ENCODE data around the gene PITPNC1.
"Not testable (repeated sequence)": the region's sequence is repeated elsewhere in the genome, so short reads cannot be mapped to it uniquely, and the experiment has no call there.

The PITPNC1 gene

DNA sequence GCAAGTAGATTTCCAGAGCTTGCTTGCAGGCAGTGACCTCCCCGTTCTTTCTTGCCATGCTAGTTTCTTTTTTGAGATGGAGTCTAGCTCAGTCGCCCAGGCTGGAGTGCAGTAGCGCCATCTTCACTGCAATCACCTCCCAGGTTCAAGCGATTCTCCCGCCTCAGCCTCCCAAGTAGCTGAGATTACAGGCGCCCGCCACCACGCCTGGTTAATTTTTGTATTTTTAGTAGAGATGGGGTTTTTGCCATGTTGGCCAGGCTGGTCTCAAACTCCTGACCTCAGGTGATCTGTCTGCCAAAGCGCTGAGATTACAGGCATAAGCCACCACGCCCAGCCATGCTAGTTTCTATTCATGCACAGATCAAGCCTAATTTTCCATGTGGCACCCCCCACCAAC is 139.5 kb downstream of the PITPNC1 start:
- not testable (repeated sequence) for H3K4me3 ChIP-seq (ENCODE audit: insufficient read depth, low read depth, low read length, poor library complexity, severe bottlenecking); H3K4me1 ChIP-seq (ENCODE audit: control insufficient read depth, insufficient read depth, low read length, poor library complexity, severe bottlenecking); H3K9me3 ChIP-seq (ENCODE audit: control insufficient read depth, low read length); H3K36me3 ChIP-seq (ENCODE audit: control insufficient read depth, insufficient read depth, low read length); DNase-seq; H3K27ac ChIP-seq (ENCODE audit: insufficient read depth, low read length, poor library complexity, severe bottlenecking); H3K27me3 ChIP-seq (replicated peaks; ENCODE audit: control insufficient read depth, insufficient read depth, low read length, poor library complexity, severe bottlenecking)

- Histone ChIP-seq H3K4me1 (ENCODE audit: control insufficient read depth, insufficient read depth, low read length, poor library complexity, severe bottlenecking) (peaks cover 6% of the 10 kb centered on the region), H3K27ac (ENCODE audit: insufficient read depth, low read length, poor library complexity, severe bottlenecking) (no peak overlapping the region), H3K4me3 (ENCODE audit: insufficient read depth, low read depth, low read length, poor library complexity, severe bottlenecking) (no peak overlapping the region), H3K9me3 (ENCODE audit: control insufficient read depth, low read length) (no peaks in the 10 kb centered on the region), H3K36me3 (ENCODE audit: control insufficient read depth, insufficient read depth, low read length) (no peaks in the 10 kb centered on the region), H3K27me3 (replicated peaks; ENCODE audit: control insufficient read depth, insufficient read depth, low read length, poor library complexity, severe bottlenecking) (no peaks in the 10 kb centered on the region)
- DNase-seq, result no peak
Observed at GRCh38 chr17:67517325-67517724, 140.2 kb downstream of the PITPNC1 start.

DNA sequence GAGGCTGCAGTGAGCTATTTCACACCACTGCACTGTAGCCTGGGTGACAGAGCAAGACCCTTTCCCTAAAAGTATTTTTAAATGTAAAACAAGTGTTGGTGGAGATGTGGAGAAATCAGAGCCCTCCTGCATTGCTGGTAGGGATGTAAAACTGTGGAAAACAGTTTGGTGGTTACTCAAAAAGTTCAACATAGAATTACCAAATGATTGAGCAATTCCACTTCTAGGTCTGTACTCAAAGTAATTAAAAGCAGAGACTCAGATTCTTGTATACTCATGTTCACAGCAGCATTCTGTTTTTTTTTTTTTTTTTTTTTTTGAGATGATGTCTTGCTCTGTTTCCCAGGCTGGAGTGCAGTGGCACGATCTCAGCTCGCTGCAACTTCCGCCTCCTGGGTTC is 141.8 kb downstream of the PITPNC1 start:
- Histone ChIP-seq H3K4me3 (ENCODE audit: insufficient read depth, low read depth, low read length, poor library complexity, severe bottlenecking) (no peak overlapping the region), H3K36me3 (ENCODE audit: control insufficient read depth, insufficient read depth, low read length) (no peaks in the 10 kb centered on the region), H3K4me1 (ENCODE audit: control insufficient read depth, insufficient read depth, low read length, poor library complexity, severe bottlenecking) (peaks cover 6% of the 10 kb centered on the region), H3K27me3 (replicated peaks; ENCODE audit: control insufficient read depth, insufficient read depth, low read length, poor library complexity, severe bottlenecking) (no peaks in the 10 kb centered on the region), H3K27ac (ENCODE audit: insufficient read depth, low read length, poor library complexity, severe bottlenecking) (no peak overlapping the region), H3K9me3 (ENCODE audit: control insufficient read depth, low read length) (no peaks in the 10 kb centered on the region)
- no peak for DNase-seq

GRCh38 chr17:67519801-67520251 is 142.7 kb downstream of the PITPNC1 start:
- Histone ChIP-seq H3K27me3 (replicated peaks; ENCODE audit: control insufficient read depth, insufficient read depth, low read length, poor library complexity, severe bottlenecking) (no peaks in the 10 kb centered on the region), H3K27ac (ENCODE audit: insufficient read depth, low read length, poor library complexity, severe bottlenecking) (no peak overlapping the region), H3K36me3 (ENCODE audit: control insufficient read depth, insufficient read depth, low read length) (no peaks in the 10 kb centered on the region), H3K4me3 (ENCODE audit: insufficient read depth, low read depth, low read length, poor library complexity, severe bottlenecking) (no peak overlapping the region), H3K9me3 (ENCODE audit: control insufficient read depth, low read length) (no peaks in the 10 kb centered on the region), H3K4me1 (ENCODE audit: control insufficient read depth, insufficient read depth, low read length, poor library complexity, severe bottlenecking) (peaks cover 6% of the 10 kb centered on the region)
- DNase-seq, result no peak

- Histone ChIP-seq H3K4me1 (ENCODE audit: control insufficient read depth, insufficient read depth, low read length, poor library complexity, severe bottlenecking) (peaks cover 6% of the 10 kb centered on the region), H3K27ac (ENCODE audit: insufficient read depth, low read length, poor library complexity, severe bottlenecking) (no peak overlapping the region), H3K36me3 (ENCODE audit: control insufficient read depth, insufficient read depth, low read length) (no peaks in the 10 kb centered on the region), H3K27me3 (replicated peaks; ENCODE audit: control insufficient read depth, insufficient read depth, low read length, poor library complexity, severe bottlenecking) (no peaks in the 10 kb centered on the region), H3K9me3 (ENCODE audit: control insufficient read depth, low read length) (no peaks in the 10 kb centered on the region), H3K4me3 (ENCODE audit: insufficient read depth, low read depth, low read length, poor library complexity, severe bottlenecking) (no peak overlapping the region)
- no peak for DNase-seq
Observed at GRCh38 chr17:67520252-67520906, 143.3 kb downstream of the PITPNC1 start.

- Histone ChIP-seq H3K27me3 (replicated peaks; ENCODE audit: control insufficient read depth, insufficient read depth, low read length, poor library complexity, severe bottlenecking) (no peaks in the 10 kb centered on the region), H3K9me3 (ENCODE audit: control insufficient read depth, low read length) (no peaks in the 10 kb centered on the region), H3K36me3 (ENCODE audit: control insufficient read depth, insufficient read depth, low read length) (no peaks in the 10 kb centered on the region), H3K4me1 (ENCODE audit: control insufficient read depth, insufficient read depth, low read length, poor library complexity, severe bottlenecking) (peaks cover 6% of the 10 kb centered on the region), H3K27ac (ENCODE audit: insufficient read depth, low read length, poor library complexity, severe bottlenecking) (no peak overlapping the region), H3K4me3 (ENCODE audit: insufficient read depth, low read depth, low read length, poor library complexity, severe bottlenecking) (no peak overlapping the region)
- no peak for DNase-seq
Observed at GRCh38 chr17:67520916-67521774, 144.1 kb downstream of the PITPNC1 start.

DNA sequence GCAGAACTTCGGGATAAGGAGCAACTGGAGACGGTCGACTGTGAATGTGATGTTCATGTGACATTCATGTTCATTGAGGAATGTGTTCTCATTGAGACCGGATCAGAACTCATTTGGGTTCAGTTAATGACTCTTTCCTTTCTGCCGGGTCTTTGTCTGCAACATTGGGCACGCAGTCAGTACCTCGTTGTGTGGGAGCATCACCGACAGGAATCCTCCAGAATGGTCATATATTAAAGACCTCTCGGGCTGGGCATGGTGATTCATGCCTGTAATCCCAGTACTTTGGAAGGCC is 144.6 kb downstream of the PITPNC1 start:
- no peak for DNase-seq
- Histone ChIP-seq H3K9me3 (ENCODE audit: control insufficient read depth, low read length) (no peaks in the 10 kb centered on the region), H3K27ac (ENCODE audit: insufficient read depth, low read length, poor library complexity, severe bottlenecking) (no peak overlapping the region), H3K27me3 (replicated peaks; ENCODE audit: control insufficient read depth, insufficient read depth, low read length, poor library complexity, severe bottlenecking) (no peaks in the 10 kb centered on the region), H3K36me3 (ENCODE audit: control insufficient read depth, insufficient read depth, low read length) (no peaks in the 10 kb centered on the region), H3K4me1 (ENCODE audit: control insufficient read depth, insufficient read depth, low read length, poor library complexity, severe bottlenecking) (peaks cover 6% of the 10 kb centered on the region), H3K4me3 (ENCODE audit: insufficient read depth, low read depth, low read length, poor library complexity, severe bottlenecking) (no peak overlapping the region)

- no peaks in the 10 kb centered on the region for H3K36me3 ChIP-seq (ENCODE audit: control insufficient read depth, insufficient read depth, low read length)
- no peak for DNase-seq
Observed at GRCh38 chr17:67523101-67523500, 146.0 kb downstream of the PITPNC1 start.

DNA sequence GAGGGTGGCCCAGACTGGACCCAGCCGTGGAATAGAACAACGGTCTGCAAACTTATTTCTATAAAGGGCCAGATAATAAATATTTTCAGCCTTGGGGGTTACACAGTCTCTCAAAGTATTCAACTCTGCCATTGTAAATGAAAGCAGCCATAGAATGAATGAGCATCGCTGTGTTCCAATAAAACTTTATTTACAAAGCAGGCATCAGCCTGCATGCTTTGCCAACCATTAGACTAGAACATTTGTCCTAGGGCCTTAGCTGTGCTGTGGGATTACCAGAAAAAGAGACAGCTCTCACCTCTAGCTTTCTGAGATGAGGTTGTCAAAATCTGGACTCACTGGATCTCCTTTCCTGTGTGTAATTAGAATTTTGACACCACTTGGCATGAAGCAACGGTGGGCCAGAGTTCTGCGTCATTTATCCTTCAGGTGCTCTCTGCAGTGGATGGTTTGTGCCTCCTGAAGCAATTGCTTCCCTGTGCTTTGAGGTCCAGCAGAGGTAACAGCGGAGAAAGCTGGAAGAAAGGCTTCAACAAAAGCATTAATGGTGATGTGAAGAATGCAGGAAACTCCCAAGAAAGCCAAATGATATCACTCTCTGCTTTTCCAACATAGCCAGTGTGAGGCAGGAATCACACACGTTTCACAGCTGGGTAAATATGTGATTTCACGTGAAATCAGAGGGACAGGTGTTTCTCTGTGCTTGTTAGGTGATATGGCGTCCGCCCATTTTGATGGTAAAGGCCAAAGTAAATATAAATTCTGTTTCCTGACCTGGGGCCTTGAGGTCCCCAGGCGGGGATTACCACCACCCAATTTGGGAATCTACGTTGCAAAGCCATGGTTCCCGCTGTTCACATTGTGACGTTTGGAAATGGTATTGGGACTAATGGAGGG is 148.4 kb downstream of the PITPNC1 start:
- Histone ChIP-seq H3K9me3 (ENCODE audit: control insufficient read depth, low read length) (no peaks in the 10 kb centered on the region), H3K27ac (ENCODE audit: insufficient read depth, low read length, poor library complexity, severe bottlenecking) (no peak overlapping the region), H3K27me3 (replicated peaks; ENCODE audit: control insufficient read depth, insufficient read depth, low read length, poor library complexity, severe bottlenecking) (no peaks in the 10 kb centered on the region), H3K4me1 (ENCODE audit: control insufficient read depth, insufficient read depth, low read length, poor library complexity, severe bottlenecking) (no peaks in the 10 kb centered on the region), H3K36me3 (ENCODE audit: control insufficient read depth, insufficient read depth, low read length) (no peaks in the 10 kb centered on the region), H3K4me3 (ENCODE audit: insufficient read depth, low read depth, low read length, poor library complexity, severe bottlenecking) (no peak overlapping the region)
- no peak for DNase-seq

More at GRCh38 chr17:67523101-67523500, 146.0 kb downstream of the PITPNC1 start:
- no peak overlapping the region for H3K4me3 ChIP-seq (ENCODE audit: insufficient read depth, low read depth, low read length, poor library complexity, severe bottlenecking)
- H3K27me3 ChIP-seq (replicated peaks; ENCODE audit: control insufficient read depth, insufficient read depth, low read length, poor library complexity, severe bottlenecking), result no peaks in the 10 kb centered on the region
- peaks cover 6% of the 10 kb centered on the region for H3K4me1 ChIP-seq (ENCODE audit: control insufficient read depth, insufficient read depth, low read length, poor library complexity, severe bottlenecking)
- no peaks in the 10 kb centered on the region for H3K9me3 ChIP-seq (ENCODE audit: control insufficient read depth, low read length)
- no peak overlapping the region for H3K27ac ChIP-seq (ENCODE audit: insufficient read depth, low read length, poor library complexity, severe bottlenecking)
